GM12892 (cell line): Measurements from ENCODE around the gene HGFAC.

Source experiments
- POLR2A ChIP-seq: IDR thresholded peaks from 2 replicates; pipeline ENCODE4 v1.6.1; 2011; ENCODE audit warnings: low read depth, low read length, control low read depth
- POLR2AphosphoS5 ChIP-seq: IDR thresholded peaks from 2 replicates; pipeline ENCODE4 v1.6.1; 2011; ENCODE audit warnings: low read depth, low read length, control low read depth
- TAF1 ChIP-seq: IDR thresholded peaks from 2 replicates; pipeline ENCODE4 v1.6.1; 2011; ENCODE audit warnings: low read depth, mild to moderate bottlenecking, control low read depth, low read length, borderline replicate concordance

DNA sequence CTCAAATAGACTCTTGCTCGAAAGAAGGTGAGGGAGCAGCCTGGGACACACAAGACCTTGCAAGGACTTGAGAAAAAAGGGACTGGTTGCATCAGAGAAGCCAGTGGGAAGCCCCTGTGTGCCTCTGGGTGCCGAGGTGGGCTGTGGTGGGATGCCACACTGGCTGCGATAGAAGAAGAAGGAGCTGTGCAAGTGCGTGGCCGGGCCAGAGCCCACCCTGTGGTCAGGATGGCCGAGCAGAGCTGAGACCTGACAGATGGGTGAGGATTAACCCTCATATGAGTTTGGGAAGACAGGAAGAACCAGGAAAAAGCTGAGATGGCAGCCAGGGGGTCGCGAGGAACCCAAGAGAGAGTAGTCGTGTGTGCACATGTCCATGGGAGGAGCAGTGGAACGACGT, 44.6 kb upstream of the HGFAC start:
- TF ChIP-seq POLR2AphosphoS5 (no peak), POLR2A (no peak), TAF1 (no peak)
